ENCODE measurements around the gene TFF1. TPM values are rescaled to one million over a fixed set of nuclear protein-coding genes. Genes with fewer than 3 reads are reported as not detected.

The TFF1 gene
- total RNA-seq, 4 donors from 2014 or later = not detected

- Histone ChIP-seq H3K9me3 (peaks cover 0 to 21% (median 0%) of the 10 kb centered on the region in 4 donors), H3K36me3 (no peaks in the 10 kb centered on the region), H3K4me1 (no peaks in the 10 kb centered on the region), H3K27me3 (no peaks in the 10 kb centered on the region), H3K4me3 (no peak within 1 kb of the TSS), H3K27ac (no peak within 1 kb of the TSS)
- 62 to 67% methylated on average over 13 of the region's 13 CpGs for WGBS, 2 donors
- no peak for TF ChIP-seq CTCF (IDR thresholded peaks at IDR 0.05)
- TF ChIP-seq POLR2A (IDR thresholded peaks at IDR 0.05) = no peak
- DNase-seq (ENCODE audit: low spot score in 2 of 2) = no peak
Observed at GRCh38 chr21:42350927-42351426, 15.4 kb downstream of the TFF1 start, which contains the start of gene TFF2. Gene TFF2 (minus strand): TSS chr21:42350994. CDS start chr21:42350957, 37 bp downstream.

GRCh38 chr21:42350318-42350910, 15.9 kb downstream of the TFF1 start:
- H3K27me3 ChIP-seq = no peaks in the 10 kb centered on the region
- no peak overlapping the region for H3K4me3 ChIP-seq
- 66 to 77% methylated on average over 11 of the region's 11 CpGs for WGBS, 2 donors
- no peak for DNase-seq (ENCODE audit: low spot score in 2 of 2)
- peaks cover 0 to 15% (median 0%) of the 10 kb centered on the region in 4 donors for H3K9me3 ChIP-seq
- H3K4me1 ChIP-seq = no peaks in the 10 kb centered on the region
- TF ChIP-seq POLR2A (IDR thresholded peaks at IDR 0.05) = no peak
- no peak for TF ChIP-seq CTCF (IDR thresholded peaks at IDR 0.05)
- no peak for TF ChIP-seq EP300 (IDR thresholded peaks at IDR 0.05)
- no peak overlapping the region for H3K27ac ChIP-seq
- no peaks in the 10 kb centered on the region for H3K36me3 ChIP-seq

- no peak for TF ChIP-seq CTCF (IDR thresholded peaks at IDR 0.05)
- no peak for TF ChIP-seq POLR2A (IDR thresholded peaks at IDR 0.05)
- TF ChIP-seq EP300 (IDR thresholded peaks at IDR 0.05) = no peak
- Histone ChIP-seq H3K9me3 (peaks cover 0 to 7% (median 0%) of the 10 kb centered on the region in 4 donors), H3K4me3 (no peak overlapping the region), H3K27ac (no peak overlapping the region), H3K4me1 (no peaks in the 10 kb centered on the region), H3K27me3 (no peaks in the 10 kb centered on the region), H3K36me3 (no peaks in the 10 kb centered on the region)
- no peak for DNase-seq (ENCODE audit: low spot score in 2 of 2)
- WGBS, 2 donors = 81 to 85% methylated on average over 12 to 13 of the region's 14 CpGs
Observed at GRCh38 chr21:42349420-42350317, 16.7 kb downstream of the TFF1 start.

- DNase-seq (ENCODE audit: low spot score in 2 of 2) = no peak
- no peaks in the 10 kb centered on the region for H3K36me3 ChIP-seq
- no peaks in the 10 kb centered on the region for H3K27me3 ChIP-seq
- H3K4me3 ChIP-seq = no peak overlapping the region
- 96 to 100% methylated on average over 1 to 2 of the region's 2 CpGs for WGBS, 2 donors
- H3K4me1 ChIP-seq = no peaks in the 10 kb centered on the region
- no peak for TF ChIP-seq EP300 (IDR thresholded peaks at IDR 0.05)
- TF ChIP-seq POLR2A (IDR thresholded peaks at IDR 0.05) = no peak
- TF ChIP-seq CTCF (IDR thresholded peaks at IDR 0.05) = no peak
- H3K27ac ChIP-seq = no peak overlapping the region
- peaks cover 0 to 2% (median 0%) of the 10 kb centered on the region in 4 donors for H3K9me3 ChIP-seq
Observed at GRCh38 chr21:42348762-42349161, 17.6 kb downstream of the TFF1 start.
